Medulla oblongata (tissue), 1 donor: ENCODE results near the gene CLCN6.

Source experiments
- DNase-seq: peaks from one replicate; pipeline ENCODE4 v3.0.0-alpha.2; 2015; ENCODE audit errors: extremely low spot score

Gene CLCN6

GRCh38 chr1:11778844-11779623 is 27.0 kb upstream of the CLCN6 start:
- no peak for DNase-seq

GRCh38 chr1:11779715-11780379 is 26.1 kb upstream of the CLCN6 start:
- DNase-seq = no peak

- DNase-seq = no peak
Measured at GRCh38 chr1:11780380-11781147, 25.4 kb upstream of the CLCN6 start.

GRCh38 chr1:11781297-11781696 is 24.7 kb upstream of the CLCN6 start:
- DNase-seq = no peak

DNA sequence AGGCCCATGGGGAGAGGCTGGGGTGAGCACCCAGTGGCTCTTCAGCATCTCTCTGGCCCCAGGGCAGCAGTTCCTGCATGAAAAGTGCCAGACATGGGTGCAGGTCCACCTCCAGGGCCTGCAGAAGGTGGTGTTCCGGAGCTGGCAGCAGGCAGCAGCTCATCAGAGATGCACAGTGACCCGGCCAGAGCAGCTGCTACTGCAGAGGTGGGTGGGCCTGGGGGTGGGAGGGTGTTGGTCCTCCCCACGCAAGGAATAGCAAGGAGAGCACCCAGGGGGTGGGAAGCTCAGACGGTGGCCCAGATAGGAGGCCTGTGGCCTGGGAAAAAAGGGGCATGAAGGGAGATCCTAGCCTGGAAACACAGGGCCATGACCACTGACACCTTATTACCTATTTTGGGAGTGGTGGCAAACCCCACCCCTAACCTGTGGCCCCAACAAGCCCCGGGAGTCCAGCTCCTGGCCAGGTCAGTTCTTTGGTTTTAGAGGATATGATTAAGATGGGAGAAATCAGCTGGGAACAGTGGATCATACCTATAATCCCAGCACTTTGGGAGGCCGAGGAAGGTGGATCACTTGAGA is 23.8 kb upstream of the CLCN6 start:
- DNase-seq = no peak

GRCh38 chr1:11783556-11783955 is 22.4 kb upstream of the CLCN6 start:
- no peak for DNase-seq

- peak; percentile 16 for DNase-seq
Measured at GRCh38 chr1:11784256-11784992, 21.6 kb upstream of the CLCN6 start.

GRCh38 chr1:11784993-11785769 is 20.8 kb upstream of the CLCN6 start:
- DNase-seq = peak; percentile 70

- no peak for DNase-seq
Measured at GRCh38 chr1:11786168-11786567, 19.8 kb upstream of the CLCN6 start.

GRCh38 chr1:11787251-11787803 is 18.7 kb upstream of the CLCN6 start:
- DNase-seq = peak; percentile 8

DNA sequence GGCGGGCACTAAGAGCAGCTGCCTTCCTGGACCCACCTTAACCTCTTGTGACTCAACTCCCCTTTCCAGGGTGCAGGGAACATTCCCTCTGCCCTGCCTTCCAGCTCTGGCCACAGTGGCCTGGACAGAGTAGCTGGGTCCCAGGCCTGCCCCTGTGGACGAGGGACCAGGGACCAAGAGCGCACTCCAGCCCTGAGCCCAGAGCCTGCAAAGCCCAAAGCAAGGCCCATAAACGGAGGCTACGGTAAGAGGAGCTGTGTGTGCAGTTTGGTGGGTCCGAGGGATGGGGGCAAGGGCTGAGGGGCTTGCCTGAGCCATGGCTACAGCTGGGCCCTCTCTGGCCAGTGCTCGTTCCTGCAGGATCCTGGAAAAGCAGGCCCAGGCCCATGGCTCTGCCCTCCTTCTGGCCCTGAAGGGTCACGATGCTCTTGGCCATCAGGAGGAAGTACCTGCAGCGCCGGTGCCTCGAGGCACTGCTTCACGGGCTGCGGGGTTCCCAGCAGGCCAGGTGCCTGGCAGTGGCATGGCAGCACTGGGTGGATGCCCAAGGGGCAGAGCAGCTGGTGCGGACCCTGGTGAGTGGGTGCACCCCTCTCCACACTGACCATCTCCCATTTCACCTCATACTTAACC is 18.1 kb upstream of the CLCN6 start:
- DNase-seq = no peak

- no peak for DNase-seq
Measured at GRCh38 chr1:11788549-11789053, 17.4 kb upstream of the CLCN6 start.

DNA sequence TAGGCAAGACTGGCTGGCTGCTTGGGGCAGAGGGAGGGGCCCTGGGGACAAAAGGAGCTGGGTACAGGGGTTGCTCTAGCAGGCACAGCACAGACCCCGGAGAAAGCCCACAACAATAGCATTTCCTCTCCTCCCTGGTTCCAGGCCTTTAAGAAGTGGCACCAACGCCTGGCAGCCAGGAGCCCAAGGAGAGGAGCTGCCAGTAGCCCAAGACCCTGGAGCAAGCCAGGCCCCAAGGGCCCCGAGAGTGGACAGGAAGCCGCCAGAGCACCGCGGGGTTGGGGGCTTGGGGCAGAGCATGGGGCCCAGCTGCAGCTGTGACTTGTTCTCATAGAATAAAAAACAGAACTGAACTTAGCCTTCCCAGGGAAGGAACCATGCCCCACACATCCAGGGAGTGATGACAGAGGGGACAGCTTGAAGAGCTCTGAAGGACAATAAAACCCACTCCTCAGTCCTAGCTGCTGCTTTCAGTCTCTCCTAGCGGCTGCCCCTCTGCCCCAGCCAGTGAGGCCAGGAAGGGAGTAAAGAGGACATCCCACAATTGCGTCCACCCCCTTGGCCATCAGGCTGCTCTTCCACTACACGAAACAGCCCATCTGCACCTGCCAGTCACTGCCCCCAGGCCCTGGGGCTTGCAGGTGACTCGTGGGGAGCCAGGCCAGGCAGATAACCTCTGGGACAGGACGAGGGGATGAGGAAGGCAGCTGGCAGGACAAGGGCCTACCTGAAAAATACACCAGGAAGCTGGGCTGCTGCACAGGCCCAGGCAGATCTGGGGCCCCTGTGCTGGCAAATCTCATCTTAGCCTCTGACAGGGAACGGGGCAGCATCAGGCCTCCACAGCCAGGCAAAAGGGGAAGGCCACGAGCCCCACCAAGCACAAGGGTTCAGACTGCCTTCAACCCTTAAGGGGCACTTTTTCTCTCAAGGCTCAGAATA is 16.6 kb upstream of the CLCN6 start:
- DNase-seq = peak; percentile 13

- DNase-seq = no peak
Measured at GRCh38 chr1:11790101-11790879, 15.7 kb upstream of the CLCN6 start.

- peak; percentile 91 for DNase-seq
Measured at GRCh38 chr1:11790880-11791715, 14.9 kb upstream of the CLCN6 start.

- no peak for DNase-seq
Measured at GRCh38 chr1:11792106-11792505, 13.9 kb upstream of the CLCN6 start.

GRCh38 chr1:11793819-11794218 is 12.2 kb upstream of the CLCN6 start:
- no peak for DNase-seq
